Measurements from ENCODE around the gene POU3F3. TPM values are rescaled to one million over a fixed set of nuclear protein-coding genes. Genes with fewer than 3 reads are reported as not detected.

Gene POU3F3
- total RNA-seq, 2 experiments from 2014 or later = not detected

DNA sequence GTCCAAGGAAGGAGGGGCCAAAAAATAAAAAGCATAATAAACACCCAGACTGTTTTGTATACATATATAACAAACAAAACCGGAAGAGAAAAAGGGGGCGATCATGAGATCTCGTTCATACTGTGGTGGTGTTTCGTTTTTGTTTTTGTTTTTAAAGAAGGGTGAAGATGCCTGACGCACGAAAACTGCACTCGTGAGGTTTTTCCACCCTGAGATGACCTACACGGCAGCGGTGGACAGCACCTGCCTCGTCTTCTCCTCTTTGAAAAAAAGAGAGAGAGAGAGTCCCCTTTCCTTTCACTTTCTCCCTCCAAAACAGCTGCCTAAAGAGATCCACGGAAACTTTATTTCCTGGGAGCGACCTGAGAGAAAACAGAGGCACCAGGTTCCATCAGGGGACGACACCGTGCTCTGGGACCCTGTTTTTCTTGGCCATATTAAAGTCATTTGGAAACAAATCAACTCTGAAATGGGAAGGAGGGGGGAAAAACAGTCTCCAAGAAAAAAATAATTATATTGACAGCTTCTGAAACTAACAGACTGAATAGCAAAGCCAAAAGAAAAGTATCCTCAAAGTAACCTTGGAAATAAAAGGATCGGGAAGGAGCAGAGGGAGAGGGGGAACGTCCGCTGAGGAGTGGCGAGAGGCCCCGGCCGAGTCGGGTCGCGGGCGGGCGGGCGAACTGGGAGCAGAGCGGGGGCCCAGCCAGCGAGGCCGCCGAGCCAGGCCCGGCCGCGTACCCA lies 3.5 kb downstream of the POU3F3 start:
- intact Hi-C loops (cut with micrococcal nuclease) = no loop called here
- CTCF ChIA-PET = no interaction called here

DNA sequence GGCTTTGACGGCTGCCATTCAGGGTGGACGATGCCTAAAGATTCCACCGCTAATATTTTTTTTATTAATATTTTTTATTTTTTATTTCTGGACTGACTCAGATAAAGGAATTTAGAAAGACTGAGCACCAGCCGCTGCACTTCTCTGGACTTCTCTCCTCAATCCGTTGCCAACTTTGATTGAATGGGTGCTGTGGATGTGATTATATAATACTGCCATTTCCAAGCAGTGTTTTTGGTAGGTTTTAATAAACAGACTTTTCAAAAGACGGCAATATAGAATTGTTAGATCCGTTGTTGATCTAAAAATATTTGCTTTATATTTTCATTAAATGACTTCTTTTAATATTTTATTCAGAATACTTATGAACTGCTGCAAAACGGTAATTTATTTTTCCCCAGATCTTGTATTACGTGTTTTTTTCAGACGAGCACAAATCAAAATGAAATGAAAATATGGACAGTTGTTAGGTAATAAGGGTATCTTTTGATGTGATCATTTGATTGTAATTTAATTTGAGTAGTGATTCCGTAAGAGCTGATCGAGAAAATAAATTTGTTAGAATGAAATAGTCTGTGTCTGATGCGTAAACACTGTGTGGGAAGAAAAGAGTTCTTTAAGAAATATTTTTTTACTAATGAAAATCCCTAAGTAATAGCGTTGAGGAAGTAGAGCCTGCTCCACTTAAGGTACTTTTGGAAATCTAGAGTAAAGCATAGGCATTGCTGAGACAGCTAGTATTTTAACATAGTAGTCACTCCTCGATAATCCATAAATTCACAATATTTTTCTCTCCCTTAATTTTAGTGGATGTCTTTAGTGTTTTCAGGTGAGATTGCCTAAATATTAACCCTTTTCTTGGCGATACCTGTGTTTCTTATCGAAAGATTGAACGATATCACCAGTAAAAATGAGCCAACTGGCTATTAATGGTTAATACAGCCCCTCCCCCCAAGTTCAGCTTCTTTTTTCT lies 4.4 kb downstream of the POU3F3 start:
- CTCF ChIA-PET = interaction anchor here (3.5 kb wide), 1 partner anchor 9 kb away, joined by 20 read pairs; no protein-coding TSS in a partner anchor
- H3K36me3 Mint-ChIP-seq (ENCODE audit: low read depth) = peaks cover 7% of the 10 kb centered on the region
- peaks cover 2% of the 10 kb centered on the region for H3K9me3 Mint-ChIP-seq
- peak overlapping the region; percentile 5 for H3K4me3 Mint-ChIP-seq
- intact Hi-C loops (cut with micrococcal nuclease) = no loop called here
- DNase-seq = no peak
- H3K27ac Mint-ChIP-seq = no peak overlapping the region
- H3K4me1 Mint-ChIP-seq (ENCODE audit: low read depth) = peaks cover 30% of the 10 kb centered on the region
- H3K27me3 Mint-ChIP-seq (ENCODE audit: low read depth) = peaks cover 69% of the 10 kb centered on the region

More for the DNA sequence above, 3.5 kb downstream of the POU3F3 start:
- Mint-ChIP-seq H3K27me3 (ENCODE audit: low read depth) (peaks cover 73% of the 10 kb centered on the region), H3K27ac (no peak overlapping the region), H3K4me3 (peak overlapping the region; percentile 57), H3K9me3 (peaks cover 2% of the 10 kb centered on the region), H3K4me1 (ENCODE audit: low read depth) (peaks cover 37% of the 10 kb centered on the region), H3K36me3 (ENCODE audit: low read depth) (peaks cover 7% of the 10 kb centered on the region)
- DNase-seq = no peak

DNA sequence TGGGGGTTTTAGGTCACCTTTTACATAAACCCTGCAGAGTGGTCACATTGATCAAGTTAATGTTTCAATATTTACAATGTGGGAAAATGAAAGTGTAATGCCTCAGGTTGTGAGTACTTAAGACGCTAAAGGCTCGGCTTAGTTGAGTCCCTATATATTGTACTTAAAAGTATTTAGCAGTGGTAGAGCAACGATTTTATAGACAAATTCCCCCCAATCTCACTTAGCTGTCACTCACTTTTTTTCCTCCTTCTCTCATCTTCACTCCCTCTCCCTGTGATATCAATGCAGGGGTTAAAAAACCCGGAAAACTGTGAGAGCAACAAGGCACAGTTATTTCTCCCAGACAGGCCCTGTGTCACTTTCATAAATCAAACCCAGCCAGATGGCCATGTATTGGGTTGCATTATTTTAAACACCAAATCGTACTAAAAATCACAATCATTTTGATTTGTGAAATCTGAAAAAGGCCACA lies 5.4 kb downstream of the POU3F3 start:
- intact Hi-C loops (cut with micrococcal nuclease) = no loop called here
- H3K27ac Mint-ChIP-seq = no peak overlapping the region
- CTCF ChIA-PET = interaction anchor here (3.5 kb wide), 1 partner anchor 10 kb away, joined by 20 read pairs; no protein-coding TSS in a partner anchor
- peaks cover 2% of the 10 kb centered on the region for H3K9me3 Mint-ChIP-seq
- peaks cover 69% of the 10 kb centered on the region for H3K27me3 Mint-ChIP-seq (ENCODE audit: low read depth)
- H3K4me3 Mint-ChIP-seq = no peak overlapping the region
- DNase-seq = no peak
- peaks cover 22% of the 10 kb centered on the region for H3K4me1 Mint-ChIP-seq (ENCODE audit: low read depth)
- peaks cover 7% of the 10 kb centered on the region for H3K36me3 Mint-ChIP-seq (ENCODE audit: low read depth)

DNA sequence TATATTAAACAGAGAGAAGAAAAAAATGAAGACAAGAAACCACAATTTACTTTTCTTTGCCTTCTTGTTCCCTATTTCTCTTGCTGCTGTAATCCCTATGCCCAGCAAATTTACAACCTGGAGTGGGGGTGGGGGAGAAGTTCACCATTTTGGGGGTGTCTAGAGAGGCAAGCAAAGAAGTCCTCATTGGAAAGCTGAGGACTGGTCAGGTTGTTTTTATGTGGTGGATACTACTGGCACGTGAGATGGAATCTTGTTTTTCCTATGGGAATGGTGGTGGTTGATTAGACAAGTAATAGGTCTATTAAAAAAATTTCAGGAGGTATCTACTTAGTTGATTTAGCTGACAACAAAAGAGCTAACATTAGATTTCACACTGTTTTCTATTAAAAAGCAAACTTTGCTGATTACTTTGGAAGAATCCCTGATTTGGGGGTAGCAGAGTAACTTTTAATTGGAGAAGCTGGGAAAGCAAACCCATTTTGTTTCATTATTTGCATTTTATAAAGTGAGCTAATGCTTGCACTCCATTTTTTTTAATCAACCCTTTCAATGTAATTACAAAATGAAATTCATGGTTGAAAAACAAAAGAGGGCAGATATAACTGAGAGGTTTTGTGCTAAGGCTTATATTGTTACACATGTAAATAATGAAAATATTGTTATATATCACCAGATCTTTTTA lies 6.0 kb downstream of the POU3F3 start:
- Mint-ChIP-seq H3K36me3 (ENCODE audit: low read depth) (peaks cover 3% of the 10 kb centered on the region), H3K27ac (no peak overlapping the region), H3K27me3 (ENCODE audit: low read depth) (peaks cover 68% of the 10 kb centered on the region), H3K4me1 (ENCODE audit: low read depth) (peaks cover 17% of the 10 kb centered on the region), H3K4me3 (no peak overlapping the region), H3K9me3 (peaks cover 2% of the 10 kb centered on the region)
- no peak for DNase-seq
- CTCF ChIA-PET = interaction anchor here (3.5 kb wide), 1 partner anchor 11 kb away, joined by 20 read pairs; no protein-coding TSS in a partner anchor
- intact Hi-C loops (cut with micrococcal nuclease) = loop anchor here (10.0 kb wide), 1 partner anchor 1885 kb away; no protein-coding TSS in a partner anchor

DNA sequence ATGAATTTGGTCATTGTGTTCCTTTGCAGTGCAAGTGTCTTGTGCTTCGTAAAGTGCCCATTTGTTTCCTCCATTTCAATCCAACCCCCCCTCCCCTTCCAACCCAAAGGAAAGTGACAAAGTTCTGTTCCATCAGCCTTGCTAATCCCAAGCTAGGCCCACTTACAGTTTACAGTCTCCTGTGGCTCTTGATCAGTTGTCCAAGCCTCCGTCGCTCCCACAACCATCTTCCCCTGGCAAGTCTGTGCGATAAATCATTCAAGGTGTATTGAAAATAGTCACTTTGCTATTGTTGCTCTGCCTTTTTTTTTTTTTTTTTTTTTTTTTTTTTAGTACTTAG lies 6.5 kb downstream of the POU3F3 start:
- Mint-ChIP-seq H3K27ac (no peak overlapping the region), H3K36me3 (ENCODE audit: low read depth) (peaks cover 3% of the 10 kb centered on the region), H3K4me1 (ENCODE audit: low read depth) (peaks cover 17% of the 10 kb centered on the region), H3K4me3 (no peak overlapping the region), H3K9me3 (peaks cover 2% of the 10 kb centered on the region), H3K27me3 (ENCODE audit: low read depth) (peaks cover 74% of the 10 kb centered on the region)
- CTCF ChIA-PET = interaction anchor here (3.5 kb wide), 1 partner anchor 11 kb away, joined by 20 read pairs; no protein-coding TSS in a partner anchor
- intact Hi-C loops (cut with micrococcal nuclease) = loop anchor here (10.0 kb wide), 1 partner anchor 1886 kb away; no protein-coding TSS in a partner anchor
- no peak for DNase-seq

DNA sequence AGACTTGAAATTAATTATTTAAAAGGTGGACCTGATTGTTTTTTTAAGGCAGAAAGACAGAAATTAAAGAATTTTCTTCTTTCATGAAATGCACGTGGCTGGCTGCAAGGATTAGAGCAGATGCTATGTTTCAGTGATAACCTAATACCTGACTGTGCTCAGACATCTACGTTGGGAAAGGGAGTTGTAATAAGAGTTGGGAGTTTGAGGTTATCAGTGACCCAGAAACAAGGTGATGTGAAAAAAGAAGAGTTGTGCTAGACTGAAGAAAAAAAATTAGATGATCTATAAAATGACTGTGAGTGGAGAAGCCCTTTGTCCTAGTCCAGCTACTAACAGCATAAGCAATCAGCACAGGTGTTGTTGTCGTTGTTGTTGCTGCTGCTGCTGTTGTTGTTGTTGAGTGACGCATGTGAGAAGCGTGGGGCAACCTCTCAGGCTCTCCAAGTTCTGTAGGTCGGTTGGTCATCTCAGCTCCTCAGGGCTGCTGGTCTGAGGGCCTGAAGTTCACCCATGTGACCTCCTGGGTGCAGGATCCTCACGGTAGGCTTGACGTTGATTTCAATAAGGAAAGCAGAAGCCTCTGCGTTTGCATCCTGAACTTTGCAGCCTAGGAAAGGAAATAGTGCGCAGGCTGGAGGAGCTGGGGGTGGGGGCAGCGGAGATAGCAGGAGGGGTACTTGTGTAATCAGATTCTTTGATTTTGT lies 7.6 kb downstream of the POU3F3 start:
- CTCF ChIA-PET = interaction anchor here (3.5 kb wide), 1 partner anchor 12 kb away, joined by 20 read pairs; no protein-coding TSS in a partner anchor
- Mint-ChIP-seq H3K27me3 (ENCODE audit: low read depth) (peaks cover 81% of the 10 kb centered on the region), H3K4me1 (ENCODE audit: low read depth) (peaks cover 15% of the 10 kb centered on the region), H3K9me3 (peaks cover 2% of the 10 kb centered on the region), H3K4me3 (no peak overlapping the region), H3K27ac (no peak overlapping the region), H3K36me3 (ENCODE audit: low read depth) (peaks cover 3% of the 10 kb centered on the region)
- DNase-seq = no peak
- intact Hi-C loops (cut with micrococcal nuclease) = loop anchor here (10.0 kb wide), 1 partner anchor 1887 kb away; no protein-coding TSS in a partner anchor

DNA sequence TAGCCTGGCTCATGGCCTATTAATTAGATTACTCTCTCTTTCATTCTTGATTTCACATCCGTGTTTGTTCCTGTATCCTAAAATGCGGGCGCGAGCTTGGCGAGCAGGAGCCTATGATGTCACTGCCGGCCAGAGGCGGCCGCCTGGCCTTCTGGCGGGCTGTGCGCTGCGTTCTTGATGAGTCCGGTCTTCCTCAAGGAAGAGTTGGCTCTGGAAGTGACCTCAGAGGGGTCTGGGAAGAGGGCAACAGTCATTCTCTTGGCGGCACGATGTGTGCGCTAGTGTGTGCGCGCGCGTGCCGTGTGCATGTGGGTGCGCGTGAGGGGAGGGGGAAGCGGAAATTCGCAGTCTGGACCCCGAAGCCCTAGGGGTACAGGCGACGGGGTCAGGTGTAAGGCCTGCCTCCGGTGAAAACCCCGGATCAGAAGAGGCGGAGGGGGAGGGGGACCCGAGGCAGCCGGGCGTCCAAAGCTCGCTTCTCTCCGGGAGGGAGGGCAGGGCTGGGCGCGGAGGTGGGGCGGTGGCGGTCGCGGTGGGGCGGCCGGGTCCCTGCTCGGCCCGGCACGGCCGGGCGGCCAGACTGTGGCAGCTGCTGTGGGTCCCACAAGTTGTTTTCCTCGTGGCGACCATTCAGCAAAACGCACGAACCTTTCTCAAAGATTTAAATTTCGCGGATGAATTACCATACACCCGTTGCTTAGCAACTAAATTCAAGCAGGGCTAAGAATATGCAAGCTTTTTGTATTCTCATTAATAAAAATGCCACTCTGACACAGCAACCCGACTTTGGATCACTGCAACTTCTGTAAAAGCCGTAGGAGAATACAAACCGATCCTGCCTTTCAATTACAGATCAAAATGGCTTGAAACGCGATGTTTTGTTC lies 8.4 kb downstream of the POU3F3 start:
- intact Hi-C loops (cut with micrococcal nuclease) = loop anchor here (10.0 kb wide), 1 partner anchor 1887 kb away; no protein-coding TSS in a partner anchor
- Mint-ChIP-seq H3K36me3 (ENCODE audit: low read depth) (peaks cover 3% of the 10 kb centered on the region), H3K27ac (no peak overlapping the region), H3K27me3 (ENCODE audit: low read depth) (peaks cover 81% of the 10 kb centered on the region), H3K4me3 (peak overlapping the region; percentile 9), H3K9me3 (peaks cover 2% of the 10 kb centered on the region), H3K4me1 (ENCODE audit: low read depth) (peaks cover 10% of the 10 kb centered on the region)
- no peak for DNase-seq
- CTCF ChIA-PET = interaction anchor here (3.5 kb wide), 1 partner anchor 13 kb away, joined by 20 read pairs; no protein-coding TSS in a partner anchor

DNA sequence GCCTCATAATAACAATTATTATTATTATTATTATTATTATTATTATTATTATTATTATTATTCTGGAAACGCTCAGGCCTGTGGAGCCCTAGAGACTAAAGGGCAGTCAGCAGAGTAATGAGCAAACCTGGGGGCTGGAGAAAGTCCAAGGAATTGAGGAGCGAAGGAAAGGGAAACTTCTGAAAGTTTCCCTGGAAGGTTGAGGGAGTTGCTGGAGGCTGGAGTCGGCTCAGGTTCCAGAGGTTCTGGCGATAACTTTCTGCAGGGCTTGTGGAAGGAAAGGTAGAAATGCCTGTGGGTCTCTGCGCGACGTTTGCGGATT lies 9.2 kb downstream of the POU3F3 start:
- peaks cover 2% of the 10 kb centered on the region for H3K9me3 Mint-ChIP-seq
- CTCF ChIA-PET = no interaction called here
- H3K4me1 Mint-ChIP-seq (ENCODE audit: low read depth) = peaks cover 6% of the 10 kb centered on the region
- intact Hi-C loops (cut with micrococcal nuclease) = loop anchor here (10.0 kb wide), 1 partner anchor 1888 kb away; no protein-coding TSS in a partner anchor
- H3K27me3 Mint-ChIP-seq (ENCODE audit: low read depth) = peaks cover 82% of the 10 kb centered on the region
- no peak for DNase-seq
- no peak overlapping the region for H3K4me3 Mint-ChIP-seq
- no peak overlapping the region for H3K27ac Mint-ChIP-seq
- H3K36me3 Mint-ChIP-seq (ENCODE audit: low read depth) = peaks cover 3% of the 10 kb centered on the region

DNA sequence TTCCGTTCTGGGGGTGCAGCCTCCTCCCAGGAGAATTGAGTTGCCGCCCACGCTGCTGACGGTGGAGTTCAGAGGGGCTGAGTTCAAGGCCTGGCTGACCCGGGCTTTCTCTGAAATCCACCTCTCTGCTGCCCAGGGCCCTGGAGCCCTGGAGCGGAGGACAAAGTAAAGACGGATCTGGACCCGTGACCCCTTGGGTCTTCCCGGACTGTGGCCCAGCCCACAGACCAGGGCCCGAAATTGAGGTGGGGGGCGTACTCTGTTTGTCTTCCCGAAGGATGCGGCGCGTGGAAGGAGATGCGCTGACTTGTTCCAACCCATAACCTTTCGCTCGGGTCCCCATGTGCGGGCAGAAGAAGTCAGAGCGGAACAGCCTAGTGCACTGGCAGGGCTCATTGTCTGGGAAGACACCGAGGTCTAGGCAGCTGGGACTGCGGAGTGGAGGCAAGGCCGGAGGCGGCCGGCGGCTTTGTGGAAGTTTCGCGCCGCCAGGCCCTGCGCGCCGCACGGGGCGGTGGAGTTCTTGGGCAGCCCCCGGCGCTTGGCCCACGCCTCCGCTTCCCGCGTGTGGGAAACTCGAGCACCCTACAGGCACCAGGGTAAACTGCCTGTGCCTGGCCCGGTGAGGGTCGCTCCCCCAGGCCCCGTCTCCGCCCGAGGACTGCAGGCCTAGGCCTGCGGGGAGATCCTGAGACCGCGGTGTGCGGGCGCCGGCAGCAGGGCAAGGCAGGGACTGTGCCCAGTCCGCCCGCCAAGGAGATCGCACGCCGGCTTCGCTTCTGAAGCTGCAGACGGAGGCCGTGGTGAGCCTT lies 9.8 kb downstream of the POU3F3 start:
- H3K27me3 Mint-ChIP-seq (ENCODE audit: low read depth) = peaks cover 83% of the 10 kb centered on the region
- H3K4me3 Mint-ChIP-seq = no peak overlapping the region
- H3K4me1 Mint-ChIP-seq (ENCODE audit: low read depth) = peaks cover 6% of the 10 kb centered on the region
- peaks cover 2% of the 10 kb centered on the region for H3K36me3 Mint-ChIP-seq (ENCODE audit: low read depth)
- H3K27ac Mint-ChIP-seq = no peak overlapping the region
- H3K9me3 Mint-ChIP-seq = peaks cover 2% of the 10 kb centered on the region
- intact Hi-C loops (cut with micrococcal nuclease) = loop anchor here (10.0 kb wide), 1 partner anchor 1889 kb away; no protein-coding TSS in a partner anchor
- no peak for DNase-seq
- CTCF ChIA-PET = interaction anchor here (1.4 kb wide), 1 partner anchor 17 kb away, joined by 4 read pairs; no protein-coding TSS in a partner anchor
